CD4-positive, alpha-beta T cell treated with Interleukin-6 for 4 hours (primary cell): ENCODE results near the gene MRGPRF.
"Not testable (repeated sequence)": the region's sequence is repeated elsewhere in the genome, so short reads cannot be mapped to it uniquely, and the experiment has no call there.

ENCODE experiments used
- DNase-seq: peaks from one replicate; pipeline ENCODE4 v3.0.0-alpha.2; 2020; ENCODE audit warnings: mixed read lengths

The MRGPRF gene

DNA sequence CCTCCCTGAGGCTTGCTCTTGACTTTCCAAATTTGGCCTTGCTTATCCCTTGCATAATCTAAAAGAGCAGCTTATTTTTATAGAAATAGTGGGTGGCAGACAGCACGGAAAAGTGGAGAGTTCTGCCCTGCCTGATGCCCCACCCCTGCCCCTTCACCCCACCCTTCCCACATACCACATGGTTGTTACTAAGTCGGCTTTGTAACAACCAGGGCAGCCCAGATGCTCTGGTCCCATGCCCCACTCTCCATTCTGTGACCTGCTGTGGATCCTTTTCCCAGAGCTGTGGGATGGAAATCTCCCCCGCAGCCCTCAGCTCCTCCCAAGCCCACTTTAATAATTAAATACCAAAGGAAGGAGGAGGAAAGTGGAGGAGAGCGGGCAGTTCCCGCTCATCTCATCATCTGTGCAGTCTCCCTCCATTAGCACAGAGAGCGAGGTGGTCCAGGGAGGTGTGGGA is 10.9 kb downstream of the MRGPRF start:
- DNase-seq, result no peak

DNA sequence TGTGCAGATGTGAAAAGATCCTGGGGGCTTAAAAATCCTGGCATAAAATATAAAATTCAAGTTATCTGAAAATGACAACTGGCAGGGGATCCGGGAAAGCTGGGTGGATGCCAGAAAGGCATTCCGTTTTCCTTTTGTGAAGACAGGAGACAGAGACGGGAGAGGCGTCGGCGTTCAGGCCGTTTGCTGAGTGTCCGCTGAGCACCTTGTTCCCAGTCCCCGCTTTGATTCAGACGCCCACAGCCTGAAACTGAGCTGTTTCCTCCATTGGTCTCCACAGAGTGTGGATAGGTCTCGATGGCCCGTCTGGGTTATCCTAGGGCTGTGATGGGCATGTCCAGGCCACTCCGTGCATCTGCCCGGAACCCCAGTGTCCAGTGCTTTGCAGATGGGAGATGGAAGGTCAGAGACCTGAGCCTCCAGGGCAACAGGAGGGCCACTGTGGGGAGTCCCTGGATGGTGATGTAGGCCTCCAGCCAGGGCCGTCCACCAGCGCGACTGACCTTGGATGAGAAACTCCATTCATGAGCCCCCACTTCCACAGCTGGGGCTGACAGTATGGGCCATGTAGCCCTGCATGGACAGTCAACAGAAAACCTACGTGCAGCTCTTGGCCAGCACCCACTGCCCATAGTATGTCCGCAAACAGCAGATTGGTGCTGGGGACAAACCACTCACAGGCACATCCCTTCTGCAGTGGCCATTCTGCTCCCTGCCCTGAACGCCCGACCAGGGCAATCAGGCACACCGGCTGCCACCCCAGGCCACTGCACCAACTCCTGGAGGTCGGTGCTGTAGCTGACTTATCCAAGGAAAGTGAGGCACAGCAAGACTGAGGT is 11.6 kb downstream of the MRGPRF start:
- no peak for DNase-seq

DNA sequence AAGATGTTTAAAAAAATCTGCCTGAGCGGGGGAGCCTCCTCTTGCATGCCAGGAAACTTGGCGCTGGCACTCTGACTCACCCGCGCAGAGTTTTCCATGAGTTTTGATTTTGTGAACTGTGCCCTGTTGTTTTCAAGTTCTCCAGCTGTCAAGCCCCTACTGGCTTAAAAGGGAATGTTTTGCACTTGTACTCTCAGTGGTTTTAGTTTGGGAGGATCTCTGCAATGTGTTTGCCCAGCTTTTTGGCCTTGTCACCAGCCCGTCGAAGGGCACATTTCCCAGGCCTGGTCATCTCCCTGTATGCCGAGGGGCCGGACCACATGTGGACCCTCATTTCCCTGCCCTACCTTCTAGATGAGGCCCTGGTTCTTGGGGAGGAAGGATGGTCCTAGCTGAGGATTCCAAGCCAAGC is 12.2 kb downstream of the MRGPRF start:
- DNase-seq, result no peak

DNA sequence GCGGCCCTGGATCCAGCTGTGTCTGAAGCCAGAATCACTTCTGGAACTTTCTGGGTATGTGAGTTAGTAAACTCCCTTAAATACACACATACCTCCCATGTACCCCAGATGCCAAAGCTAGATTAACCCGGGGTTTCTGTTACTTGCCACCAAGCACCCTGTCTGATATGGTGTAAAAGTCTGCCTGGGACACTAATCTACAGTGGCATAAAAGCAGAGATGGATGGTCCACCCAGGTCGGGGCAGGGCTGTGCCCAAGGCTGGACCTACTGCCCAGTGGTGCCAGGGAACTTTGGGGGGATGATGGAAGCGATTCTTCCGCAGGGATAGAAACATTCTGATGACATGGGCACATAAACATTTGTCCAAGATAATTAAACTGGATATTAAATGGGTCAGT is 12.7 kb downstream of the MRGPRF start:
- DNase-seq, result no peak

DNA sequence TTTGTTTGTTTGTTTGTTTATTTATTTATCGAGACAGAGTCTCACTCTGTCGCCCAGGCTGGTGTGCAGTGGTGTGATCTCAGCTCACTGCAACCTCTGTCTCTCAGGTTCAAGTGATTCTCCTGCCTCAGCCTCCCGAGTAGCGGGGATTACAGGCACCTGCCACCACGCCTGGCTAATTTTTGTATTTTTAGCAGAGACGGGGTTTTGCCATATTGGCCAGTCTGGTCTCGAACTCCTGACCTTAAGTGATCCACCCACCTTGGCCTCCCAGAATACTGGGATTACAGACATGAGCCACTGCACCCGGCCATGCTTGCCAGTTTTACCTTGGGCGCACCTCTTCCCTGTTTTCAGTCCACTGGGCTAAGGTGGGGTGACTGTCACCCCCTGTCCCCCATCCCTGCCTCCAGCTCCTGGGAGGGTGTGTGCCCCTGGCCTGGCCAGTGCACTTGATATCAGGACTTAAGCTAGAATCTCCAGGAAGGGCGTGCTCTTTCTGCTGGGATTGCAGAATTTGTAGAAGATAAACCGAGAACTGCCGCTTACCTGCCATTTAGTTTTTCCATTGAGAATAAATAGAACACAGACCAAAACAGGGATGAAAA is 13.2 kb downstream of the MRGPRF start:
- DNase-seq, result not testable (repeated sequence)

DNA sequence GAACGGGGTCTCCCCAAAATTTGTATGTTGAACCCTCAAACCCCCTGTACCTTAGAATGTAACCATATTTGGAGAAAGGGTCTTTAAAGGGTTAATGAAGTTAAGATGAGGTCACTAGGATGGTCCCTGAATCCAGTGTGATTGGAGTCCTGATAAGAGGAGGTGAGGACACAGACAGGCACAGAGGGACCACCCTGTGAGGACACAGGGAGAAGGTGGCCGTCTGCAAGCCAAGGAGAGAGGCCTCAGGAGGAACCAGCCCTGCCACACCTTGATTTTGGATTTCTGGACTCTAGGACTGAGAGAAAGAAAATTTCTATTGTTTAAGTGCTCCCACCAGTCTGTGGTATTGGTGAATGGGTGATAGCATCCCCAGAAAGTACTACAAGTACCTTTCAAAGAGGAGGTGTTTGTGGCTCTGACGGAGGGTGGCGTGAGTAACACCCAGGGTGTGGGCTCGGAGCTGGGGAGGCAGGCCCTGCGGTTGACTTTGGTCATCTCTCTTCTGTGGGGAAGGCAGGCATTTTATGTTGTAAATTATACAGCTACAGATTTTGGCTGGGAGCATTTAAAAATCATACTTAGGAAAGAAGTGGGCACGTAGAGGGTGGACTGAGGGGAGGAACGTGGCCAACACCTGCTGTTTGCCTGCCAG is 13.8 kb downstream of the MRGPRF start:
- no peak for DNase-seq

DNA sequence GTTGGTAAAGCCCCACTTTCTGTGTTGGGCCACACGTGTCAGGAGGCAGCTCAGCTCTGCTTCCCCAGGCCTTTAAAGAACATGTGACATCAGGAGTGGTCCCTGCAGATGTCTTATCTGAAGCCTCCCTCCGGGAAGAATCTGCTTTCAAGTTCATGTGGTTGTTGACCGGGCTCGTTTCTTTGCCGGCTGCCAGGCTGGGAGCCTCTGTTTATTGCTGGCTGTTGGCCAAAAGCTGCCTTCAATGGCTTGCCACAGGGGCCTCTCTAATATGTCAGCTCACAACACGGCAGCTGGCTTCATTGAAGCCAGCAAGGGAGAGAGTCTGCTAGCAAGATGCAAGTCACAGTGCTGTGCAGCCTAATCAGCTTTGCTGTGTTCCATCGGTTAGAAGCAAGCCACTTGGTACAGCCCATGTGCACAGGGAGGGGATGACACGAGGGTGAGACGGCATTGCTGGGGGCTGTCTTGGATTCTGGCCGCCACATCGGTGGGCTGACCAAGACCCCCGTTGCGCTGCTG is 14.6 kb downstream of the MRGPRF start:
- DNase-seq, result no peak

DNA sequence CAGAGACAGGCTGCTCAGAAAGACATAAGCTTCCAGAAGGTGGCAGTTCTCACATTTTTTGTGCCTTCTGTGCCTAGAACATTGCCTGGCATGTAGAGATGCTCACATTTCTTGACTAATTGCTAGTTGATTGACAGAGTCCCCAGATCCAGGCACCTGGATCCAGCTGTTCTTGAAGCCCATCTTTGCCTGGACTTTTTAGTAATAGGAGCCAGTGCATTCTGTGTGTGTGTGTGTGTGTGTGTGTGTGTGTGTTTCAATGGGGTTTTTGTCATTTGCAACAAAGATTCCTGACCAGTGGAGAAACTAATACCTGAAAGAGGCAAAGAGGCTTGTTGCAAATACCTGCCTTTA is 15.1 kb downstream of the MRGPRF start:
- DNase-seq, result no peak

DNA sequence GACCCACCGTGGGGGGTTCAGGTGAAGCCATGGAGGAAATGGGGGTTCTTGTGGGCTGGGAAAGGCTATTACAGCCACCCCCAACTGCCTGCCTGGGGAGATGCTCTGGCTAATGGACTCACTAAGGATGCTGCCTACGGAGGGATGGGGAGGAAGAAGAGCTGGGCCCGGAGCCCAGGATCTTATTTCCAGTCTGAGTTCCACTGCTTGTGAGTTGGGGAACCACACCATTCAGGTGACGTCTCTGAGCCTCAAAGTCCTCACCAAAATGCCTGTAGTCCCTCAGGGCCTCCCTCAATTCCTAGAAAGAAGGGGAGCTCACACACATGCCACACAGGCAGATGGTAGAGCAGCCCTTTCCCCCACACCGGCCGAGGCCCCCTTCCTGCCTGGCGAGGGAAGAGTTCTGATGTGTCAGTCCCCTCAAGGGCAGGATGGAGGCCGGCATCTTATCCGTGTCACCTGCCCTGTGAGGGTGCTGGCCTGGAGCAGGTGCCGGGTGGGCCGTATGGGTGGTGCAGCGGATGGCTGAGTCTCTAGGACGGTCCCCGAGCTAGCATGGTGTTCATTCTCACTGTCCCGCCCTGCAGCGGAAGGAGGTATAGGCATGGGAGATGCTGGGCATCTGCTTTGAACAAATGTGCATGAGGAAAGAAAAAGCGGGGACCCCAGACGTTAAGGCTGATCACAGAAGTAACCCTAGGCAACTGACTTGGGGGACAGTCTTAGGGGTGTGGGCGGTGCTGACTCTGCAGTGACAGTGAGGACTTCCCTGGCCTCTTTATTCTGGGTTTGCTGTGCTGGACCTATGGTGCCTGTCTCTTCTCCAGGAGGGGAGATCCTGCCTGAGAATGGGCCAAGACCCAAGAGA is 15.7 kb downstream of the MRGPRF start:
- DNase-seq, result no peak

DNA sequence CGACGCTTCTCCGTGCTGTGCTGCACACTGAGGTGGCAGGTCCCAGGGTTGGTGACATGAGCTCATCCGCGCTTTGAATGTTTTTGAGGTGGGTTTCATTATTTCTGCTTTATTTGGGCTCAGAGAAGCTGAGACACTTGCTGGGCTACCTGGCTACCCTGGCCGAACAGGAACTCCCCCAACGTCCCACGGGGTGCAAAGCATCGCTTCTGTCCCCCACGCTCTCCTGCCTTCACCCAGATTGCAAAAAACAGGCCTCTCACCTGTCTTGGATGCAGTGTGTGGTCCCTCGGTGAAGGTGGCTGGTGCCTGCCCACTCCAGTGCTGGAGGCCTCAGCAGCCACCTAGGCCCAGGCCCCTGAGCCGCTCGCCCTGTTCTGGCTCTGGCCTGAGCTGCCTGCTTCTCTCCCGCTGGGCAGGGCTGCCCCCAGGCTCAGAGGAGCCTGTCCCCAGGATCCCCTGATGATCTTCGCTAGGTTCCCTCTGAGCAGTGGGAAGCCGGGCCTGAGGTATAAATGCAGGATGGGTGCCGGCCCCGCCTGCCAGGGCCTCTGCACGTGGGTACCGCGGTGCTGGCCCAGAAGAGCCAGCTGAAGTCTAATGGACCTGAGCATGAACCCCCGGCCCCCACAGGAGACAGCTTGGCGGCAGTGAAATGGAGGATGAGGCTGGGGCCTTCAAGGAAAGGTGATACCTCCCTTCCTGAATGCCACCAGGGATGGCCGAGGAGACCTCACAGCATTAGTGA is 16.5 kb downstream of the MRGPRF start:
- DNase-seq, result no peak

DNA sequence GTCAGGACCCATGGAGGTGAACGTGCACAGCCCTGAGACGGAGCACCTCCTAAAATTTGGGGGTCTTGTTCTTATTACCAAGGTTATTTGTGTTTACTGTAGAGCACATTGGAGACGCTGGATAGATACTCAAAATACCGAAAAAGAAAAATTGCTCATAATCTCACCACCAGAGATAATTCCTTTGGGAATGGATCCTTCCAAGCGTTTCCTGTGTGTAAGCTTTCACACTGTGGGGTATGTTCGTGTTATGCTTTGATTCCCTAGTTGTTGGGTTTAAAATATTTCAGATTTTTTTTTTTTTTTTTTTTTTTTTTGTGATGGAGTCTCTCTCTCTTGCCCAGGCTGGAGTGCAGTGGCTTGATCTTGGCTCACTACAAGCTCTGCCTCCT is 18.2 kb downstream of the MRGPRF start:
- DNase-seq, result no peak

DNA sequence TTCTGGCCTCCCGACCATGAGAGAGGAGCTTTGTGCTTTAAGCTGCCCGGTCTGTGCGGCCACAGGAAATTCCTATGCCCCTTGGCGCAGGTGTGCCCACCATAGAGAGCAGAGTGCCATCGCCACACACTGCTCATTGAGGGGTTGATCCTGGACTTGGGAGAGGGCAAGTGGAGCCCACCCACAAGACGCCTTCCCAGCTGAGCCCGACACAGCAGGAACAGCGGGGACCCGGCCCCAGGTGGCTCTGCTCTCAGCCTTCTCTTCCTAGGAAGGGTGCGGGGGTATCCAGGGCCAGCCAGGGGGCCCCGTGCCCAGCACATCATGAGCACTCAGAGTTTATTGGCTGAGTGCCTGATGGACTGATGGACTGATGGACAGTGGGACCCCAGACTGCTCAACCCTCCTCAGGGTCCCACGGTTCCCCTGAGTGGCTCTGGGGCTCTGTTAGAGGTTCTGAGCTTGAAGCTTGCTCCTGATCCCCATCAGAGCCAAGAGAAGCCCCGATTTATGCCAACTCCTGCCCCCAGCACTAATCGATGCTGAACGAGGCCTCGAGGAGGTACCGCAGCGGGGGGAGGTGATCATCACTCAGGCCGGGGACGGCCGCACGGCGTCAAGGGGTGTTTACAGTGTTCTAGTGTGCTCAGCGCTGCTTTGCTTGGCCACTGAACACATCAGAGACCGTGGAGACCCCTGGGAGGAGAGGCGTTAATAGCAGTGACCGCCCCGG is 18.7 kb downstream of the MRGPRF start:
- no peak for DNase-seq

DNA sequence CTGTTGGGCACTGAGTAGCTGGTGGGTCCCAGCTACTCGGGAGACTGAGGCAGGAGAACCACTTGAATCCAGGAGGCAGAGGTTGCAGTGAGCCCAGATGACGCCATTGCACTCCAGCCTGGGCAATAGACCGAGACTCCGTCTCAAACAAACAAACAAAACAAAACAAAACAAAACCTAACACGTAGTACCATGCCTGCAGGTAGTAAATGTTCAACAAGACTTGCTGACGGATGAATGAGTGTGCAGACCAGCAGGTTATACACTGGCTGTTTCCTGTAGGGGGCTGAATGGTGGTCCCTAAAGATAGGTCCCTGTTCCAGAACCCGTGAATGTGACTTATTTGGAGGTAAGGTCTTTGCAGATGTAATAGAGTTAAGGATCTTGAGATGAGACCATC is 19.5 kb downstream of the MRGPRF start:
- DNase-seq, result no peak

DNA sequence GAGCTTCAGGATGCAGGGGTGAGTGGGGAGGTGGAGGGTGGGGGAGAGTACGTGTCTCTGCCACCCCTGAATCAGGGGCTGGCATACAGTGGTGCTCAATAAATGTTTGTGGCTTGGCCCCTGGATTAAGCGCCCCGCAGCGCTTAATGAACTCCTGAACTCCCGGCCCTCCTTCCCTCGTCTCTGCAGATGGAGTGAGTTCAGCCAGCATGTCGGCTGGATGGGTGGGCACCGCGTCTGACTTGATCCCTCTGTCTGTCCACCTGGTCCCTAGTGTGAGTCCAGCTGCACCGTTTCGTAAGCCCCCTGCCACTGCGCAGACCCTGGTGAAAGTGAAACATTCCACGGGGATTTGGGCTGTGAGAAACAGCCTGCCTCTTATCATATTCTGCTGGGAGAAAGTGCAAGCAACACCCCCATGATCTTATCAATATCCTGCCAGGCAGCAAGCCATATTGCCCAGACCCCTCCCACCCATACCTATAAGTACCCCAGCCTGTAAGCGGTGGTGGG is 20.2 kb downstream of the MRGPRF start:
- no peak for DNase-seq

DNA sequence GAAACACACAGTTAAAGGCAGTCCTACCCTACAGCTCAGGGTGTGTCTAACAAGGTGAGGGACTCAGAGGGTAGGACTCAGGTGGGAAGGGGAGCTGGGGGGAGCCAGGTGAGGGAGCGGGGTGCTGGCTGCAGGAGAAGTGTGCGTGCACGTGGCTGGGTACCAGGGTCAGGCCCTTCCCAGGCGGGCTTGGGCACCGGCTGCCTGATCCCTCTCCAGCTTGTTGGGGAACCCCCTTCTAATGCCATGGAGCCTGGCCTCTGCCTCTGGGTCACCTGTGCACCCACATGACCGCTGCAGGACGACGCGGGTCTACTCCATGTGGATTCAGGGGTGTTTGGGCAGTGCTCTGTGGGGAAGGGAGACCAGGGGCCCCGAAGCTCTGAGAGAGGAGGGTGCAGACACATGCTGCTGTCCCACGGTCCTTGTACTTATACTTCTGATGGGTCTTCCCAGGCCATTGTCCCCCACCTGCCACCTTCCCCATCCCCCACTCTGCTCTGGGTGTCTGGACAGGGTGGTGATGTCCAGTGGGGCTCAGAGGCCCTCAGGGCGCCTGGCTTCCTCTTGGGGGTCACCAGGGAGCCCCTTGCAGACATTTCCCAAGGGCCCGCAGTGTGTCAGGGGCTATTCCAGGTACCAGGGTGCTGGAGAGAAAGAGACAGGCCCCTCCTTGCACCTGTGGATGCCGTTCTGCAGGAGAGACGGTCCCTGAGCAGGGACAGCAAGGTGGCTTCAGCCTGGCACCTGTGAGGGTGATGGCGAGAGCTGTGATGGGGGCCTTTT is 21.9 kb downstream of the MRGPRF start:
- no peak for DNase-seq

DNA sequence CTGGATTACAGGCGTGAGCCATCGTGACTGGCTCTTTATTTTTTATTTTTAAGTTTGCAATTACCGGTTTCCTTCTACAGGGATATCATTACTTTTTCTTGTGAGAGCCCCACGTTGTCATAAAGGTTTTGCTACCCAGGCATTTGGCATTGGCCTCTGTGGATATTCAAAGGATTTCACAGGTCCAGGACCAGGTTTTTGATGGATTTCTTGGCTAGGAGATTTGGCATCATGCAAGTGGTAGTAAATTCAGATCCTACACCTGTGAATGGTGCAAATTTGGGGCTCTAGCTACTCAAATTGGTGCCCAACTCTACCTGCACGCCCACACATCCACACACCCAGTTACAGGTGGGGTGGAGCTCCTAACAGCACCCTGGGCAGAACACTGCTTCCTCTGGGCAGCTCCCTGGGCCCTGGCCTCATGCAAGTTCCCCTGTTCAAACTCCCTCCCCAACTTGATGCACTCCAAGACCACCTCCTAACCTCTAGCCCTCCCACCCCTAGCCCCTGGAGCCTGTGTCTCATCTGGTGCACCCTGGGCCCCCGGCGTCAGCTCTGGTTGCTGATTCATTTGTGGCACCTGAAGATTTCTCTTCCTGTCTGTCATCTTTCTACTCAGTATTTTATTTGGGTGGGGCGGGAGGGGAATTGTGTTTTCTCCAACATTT is 23.0 kb downstream of the MRGPRF start:
- DNase-seq, result no peak

DNA sequence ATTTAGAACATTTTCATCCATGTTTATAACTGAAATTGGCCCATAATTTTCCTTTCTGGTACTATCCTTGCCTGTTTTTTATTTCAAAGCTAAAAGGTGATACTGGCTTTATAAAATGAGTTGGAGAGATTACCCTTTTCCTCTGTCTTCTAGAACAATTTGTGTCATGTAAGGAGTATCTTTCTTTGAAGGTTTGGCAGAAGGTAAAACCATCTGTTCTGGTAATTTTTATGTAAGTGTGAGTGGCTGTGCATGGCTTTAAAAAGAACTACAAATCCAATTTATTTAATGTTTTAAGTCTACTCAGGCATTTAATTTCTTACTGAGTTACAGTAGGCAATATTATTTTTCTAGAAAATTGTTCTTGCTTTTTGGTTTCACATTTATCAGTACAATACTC is 24.6 kb downstream of the MRGPRF start:
- DNase-seq, result no peak

DNA sequence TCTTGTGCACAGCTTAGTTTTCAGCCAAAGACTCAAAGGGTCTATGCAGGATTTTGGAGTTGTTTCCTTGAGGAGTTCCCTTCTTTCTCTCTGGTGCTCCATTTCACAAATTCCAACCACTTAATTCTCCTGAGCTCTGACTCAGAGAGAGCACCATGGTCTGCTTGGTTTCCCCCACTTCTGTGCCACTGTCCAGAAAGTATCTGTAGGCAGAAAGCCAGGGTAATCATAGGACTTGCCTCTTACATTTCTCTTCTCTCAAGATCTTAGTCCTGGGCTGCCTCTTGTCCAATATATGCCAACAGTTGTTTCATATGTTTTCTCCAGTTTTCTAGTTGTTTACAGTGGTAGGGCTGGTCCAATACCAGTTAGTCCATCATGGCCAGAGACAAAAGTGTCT is 25.8 kb downstream of the MRGPRF start:
- no peak for DNase-seq

DNA sequence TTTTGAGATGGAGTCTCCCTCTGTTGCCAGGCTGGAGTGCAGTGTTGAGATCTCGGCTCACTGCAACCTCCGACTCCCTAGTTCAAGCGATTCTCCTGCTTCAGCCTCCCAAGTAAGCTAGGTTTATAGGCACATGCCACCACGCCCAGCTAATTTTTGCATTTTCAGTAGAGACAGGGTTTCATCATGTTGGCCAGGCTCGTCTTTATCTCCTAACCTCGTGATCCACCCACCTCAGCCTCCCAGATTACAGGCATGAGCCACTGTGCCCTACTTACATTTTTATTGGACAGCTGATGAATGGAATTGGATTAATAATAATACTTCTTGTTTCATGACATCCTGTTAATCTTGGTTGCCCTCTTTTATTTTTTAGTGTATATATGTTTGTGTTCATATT is 29.2 kb downstream of the MRGPRF start:
- DNase-seq, result no peak

DNA sequence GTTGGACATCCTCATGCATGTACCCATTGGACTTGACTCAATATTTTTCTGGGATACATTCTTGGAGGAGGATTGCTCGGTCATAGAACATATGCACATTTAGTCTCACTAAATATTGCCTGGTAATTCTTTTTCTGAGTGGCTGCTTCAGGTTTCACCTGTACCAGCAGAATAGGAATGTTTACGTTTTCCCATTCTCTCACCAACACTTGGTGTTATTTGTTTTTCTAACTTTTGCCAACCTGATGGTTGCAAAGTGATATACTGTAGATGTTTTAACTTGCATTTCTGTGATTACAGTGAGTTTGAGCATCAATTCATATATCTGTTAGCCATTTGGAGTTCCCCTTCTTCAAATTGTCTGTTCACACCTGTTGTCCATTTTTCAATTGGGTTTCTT is 30.9 kb downstream of the MRGPRF start:
- no peak for DNase-seq
